RWPE1 (cell line): ENCODE results near the gene SSMEM1.

Source experiments
- CTCF ChIA-PET: fragments of 350-600 bp; sonication (Branson Sonifier 250); formaldehyde crosslinking; extraction: SDS; loops from one replicate; lab custom pipeline; 2021; lab: Yijun Ruan, JAX
- POLR2A ChIA-PET: fragments of 400-600 bp; formaldehyde crosslinking; extraction: SDS; loops from one replicate; lab custom pipeline; 2020; ENCODE audit warnings: antibody characterized with exemption; ENCODE audit not compliant: low non-redundant PET; lab: Yijun Ruan, JAX
- DNase-seq: peaks from one replicate; pipeline ENCODE4 v3.0.0; 2012; ENCODE audit warnings: low spot score
- H3K27ac ChIP-seq: fragments of 450-650 bp; 2 replicates; pipeline ENCODE4 v1.5.1; 2017
- TF ChIP-seq, protein P1 (sequence below): fragments of 450-650 bp; conservative IDR thresholded peaks from 2 replicates; pipeline ENCODE4 v1.5.1; 2017; ENCODE audit warnings: low read depth, mild to moderate bottlenecking

Gene SSMEM1

GRCh38 chr7:130258494-130259078, 50.9 kb downstream of the SSMEM1 start:
- POLR2A ChIA-PET, result no interaction called here

GRCh38 chr7:130262448-130262847, 54.8 kb downstream of the SSMEM1 start:
- POLR2A ChIA-PET, result no interaction called here
- DNase-seq, result no peak
- TF ChIP-seq, protein P1, sequence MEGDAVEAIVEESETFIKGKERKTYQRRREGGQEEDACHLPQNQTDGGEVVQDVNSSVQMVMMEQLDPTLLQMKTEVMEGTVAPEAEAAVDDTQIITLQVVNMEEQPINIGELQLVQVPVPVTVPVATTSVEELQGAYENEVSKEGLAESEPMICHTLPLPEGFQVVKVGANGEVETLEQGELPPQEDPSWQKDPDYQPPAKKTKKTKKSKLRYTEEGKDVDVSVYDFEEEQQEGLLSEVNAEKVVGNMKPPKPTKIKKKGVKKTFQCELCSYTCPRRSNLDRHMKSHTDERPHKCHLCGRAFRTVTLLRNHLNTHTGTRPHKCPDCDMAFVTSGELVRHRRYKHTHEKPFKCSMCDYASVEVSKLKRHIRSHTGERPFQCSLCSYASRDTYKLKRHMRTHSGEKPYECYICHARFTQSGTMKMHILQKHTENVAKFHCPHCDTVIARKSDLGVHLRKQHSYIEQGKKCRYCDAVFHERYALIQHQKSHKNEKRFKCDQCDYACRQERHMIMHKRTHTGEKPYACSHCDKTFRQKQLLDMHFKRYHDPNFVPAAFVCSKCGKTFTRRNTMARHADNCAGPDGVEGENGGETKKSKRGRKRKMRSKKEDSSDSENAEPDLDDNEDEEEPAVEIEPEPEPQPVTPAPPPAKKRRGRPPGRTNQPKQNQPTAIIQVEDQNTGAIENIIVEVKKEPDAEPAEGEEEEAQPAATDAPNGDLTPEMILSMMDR, result no peak
- H3K27ac ChIP-seq, result no peak overlapping the region
- CTCF ChIA-PET, result interaction anchor here (0.5 kb wide), 1 partner anchor 570 kb away, joined by 5 read pairs; no protein-coding TSS in a partner anchor

More at GRCh38 chr7:130258494-130259078, 50.9 kb downstream of the SSMEM1 start:
- no peak overlapping the region for H3K27ac ChIP-seq
- TF ChIP-seq, protein P1, result no peak
- no peak for DNase-seq
- CTCF ChIA-PET, result no interaction called here

DNA sequence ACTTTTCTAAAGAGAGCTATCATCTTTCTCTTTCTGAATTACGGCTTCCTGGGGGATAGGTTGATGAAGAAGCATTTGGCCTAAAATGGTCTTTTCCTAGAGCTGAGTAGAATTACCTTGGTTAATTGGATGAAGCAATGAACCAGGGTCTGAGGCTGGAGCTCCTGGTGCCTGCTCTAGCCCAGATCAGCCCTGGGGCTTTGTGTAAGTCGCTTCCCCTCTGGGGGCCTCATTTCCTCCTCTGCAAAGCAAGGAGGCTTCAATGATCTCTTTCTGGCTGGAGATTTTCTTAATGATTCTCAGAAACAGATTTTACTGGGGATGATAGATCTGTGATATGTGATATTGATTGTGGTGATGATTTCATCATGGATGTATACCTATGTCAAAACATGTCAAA, 55.5 kb downstream of the SSMEM1 start:
- CTCF ChIA-PET, result interaction anchor here (0.5 kb wide), 1 partner anchor 569 kb away, joined by 5 read pairs; no protein-coding TSS in a partner anchor
- POLR2A ChIA-PET, result no interaction called here
- H3K27ac ChIP-seq, result no peak overlapping the region
- TF ChIP-seq, protein P1, result no peak
- DNase-seq, result no peak
